BLaER1 (cell line): ENCODE data around the gene NPHP3.
A peak's percentile ranks its signal among the peaks of the same experiment; 100 is the strongest.

Experiments
- H3K27ac ChIP-seq: shearing (Covaris generic); formaldehyde crosslinking; 2 replicates; pipeline ENCODE4 v1.8.1; 2022
- H3K27me3 ChIP-seq: shearing (Covaris generic); formaldehyde crosslinking; 2 replicates; pipeline ENCODE4 v1.8.1; 2022
- H3K36me3 ChIP-seq: shearing (Covaris generic); formaldehyde crosslinking; 2 replicates; pipeline ENCODE4 v1.8.1; 2022
- H3K4me1 ChIP-seq: shearing (Covaris generic); formaldehyde crosslinking; 2 replicates; pipeline ENCODE4 v1.8.1; 2022
- H3K4me2 ChIP-seq: shearing (Covaris generic); formaldehyde crosslinking; 2 replicates; pipeline ENCODE4 v1.8.1; 2022
- H3K4me3 ChIP-seq: shearing (Covaris generic); formaldehyde crosslinking; 2 replicates; pipeline ENCODE4 v1.8.1; 2022
- H3K9ac ChIP-seq: shearing (Covaris generic); formaldehyde crosslinking; 2 replicates; pipeline ENCODE4 v1.8.1; 2022
- H3K9me3 ChIP-seq: shearing (Covaris generic); formaldehyde crosslinking; 2 replicates; pipeline ENCODE4 v1.8.1; 2022
- H4K20me1 ChIP-seq: shearing (Covaris generic); formaldehyde crosslinking; 2 replicates; pipeline ENCODE4 v1.8.1; 2022
- Cebpa-rat ChIP-seq: shearing (Covaris generic); IDR thresholded peaks from 2 replicates; pipeline ENCODE4 v1.8.1; 2022

NPHP3 gene

DNA sequence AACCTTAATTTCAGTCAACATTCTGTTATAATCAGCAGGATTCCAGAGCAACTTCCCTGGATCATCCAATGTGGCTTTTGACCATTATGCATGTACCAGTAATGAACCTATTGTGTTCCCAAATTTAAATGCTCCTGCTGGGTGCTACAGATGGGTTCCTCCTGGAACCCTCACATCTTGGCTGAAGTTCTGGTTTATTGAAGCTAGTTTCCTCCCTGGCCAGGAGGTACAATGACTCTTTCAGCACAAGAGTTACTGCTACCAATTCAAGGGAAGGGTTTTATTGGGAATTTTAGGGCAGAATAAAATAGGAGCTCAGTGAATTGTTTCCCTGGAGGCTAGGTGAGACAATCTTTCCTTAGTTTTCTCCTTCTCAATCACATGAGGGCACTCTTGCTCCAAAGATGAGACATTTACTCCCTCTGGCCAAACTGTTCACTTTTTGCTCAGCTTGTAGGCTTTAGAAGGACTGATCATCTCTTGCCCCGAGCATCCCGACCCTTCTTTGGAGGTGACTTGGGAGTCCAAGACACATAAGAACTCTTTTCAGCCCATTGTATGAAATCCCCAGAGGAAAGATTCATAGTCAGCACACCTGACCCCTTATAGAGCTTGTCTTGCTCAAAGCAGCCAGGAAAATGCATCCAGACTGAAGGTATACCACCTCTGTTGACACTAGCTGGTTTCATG, 8.8 kb upstream of the NPHP3 start:
- TF ChIP-seq Cebpa-rat, result no peak
- Histone ChIP-seq H3K4me3 (no peak overlapping the region), H3K9ac (no peak overlapping the region), H4K20me1 (no peaks in the 10 kb centered on the region), H3K4me1 (no peaks in the 10 kb centered on the region), H3K4me2 (no peak overlapping the region), H3K36me3 (no peaks in the 10 kb centered on the region), H3K27me3 (no peaks in the 10 kb centered on the region), H3K27ac (no peak overlapping the region), H3K9me3 (no peaks in the 10 kb centered on the region)

DNA sequence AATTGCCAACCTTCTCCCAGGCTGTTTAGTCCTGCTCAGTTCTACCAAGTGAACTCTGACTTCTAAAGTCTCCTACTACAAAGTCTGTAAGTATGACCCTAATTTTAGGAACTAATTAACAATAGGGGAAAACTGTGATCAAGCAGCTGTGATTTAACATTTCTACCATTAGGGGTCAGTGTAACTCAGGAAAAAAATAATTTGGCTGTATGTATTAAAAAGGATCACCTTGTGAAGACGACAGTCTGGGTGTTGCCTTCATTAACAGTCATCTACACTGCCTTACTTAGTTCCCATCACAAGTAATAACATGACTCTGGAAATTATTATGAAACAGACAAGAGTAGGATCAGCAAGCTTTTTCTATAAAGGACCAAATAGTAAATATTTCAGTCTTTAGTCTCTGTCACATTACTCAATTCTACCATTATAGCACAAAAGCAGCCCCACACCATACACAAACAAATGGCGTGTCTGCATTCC, 4.2 kb upstream of the NPHP3 start:
- Histone ChIP-seq H3K4me1 (peaks cover 13% of the 10 kb centered on the region), H3K4me3 (no peak overlapping the region), H3K9me3 (no peaks in the 10 kb centered on the region), H3K36me3 (no peaks in the 10 kb centered on the region), H3K4me2 (no peak overlapping the region), H3K27ac (no peak overlapping the region), H3K9ac (no peak overlapping the region), H3K27me3 (no peaks in the 10 kb centered on the region), H4K20me1 (no peaks in the 10 kb centered on the region)
- no peak for TF ChIP-seq Cebpa-rat

DNA sequence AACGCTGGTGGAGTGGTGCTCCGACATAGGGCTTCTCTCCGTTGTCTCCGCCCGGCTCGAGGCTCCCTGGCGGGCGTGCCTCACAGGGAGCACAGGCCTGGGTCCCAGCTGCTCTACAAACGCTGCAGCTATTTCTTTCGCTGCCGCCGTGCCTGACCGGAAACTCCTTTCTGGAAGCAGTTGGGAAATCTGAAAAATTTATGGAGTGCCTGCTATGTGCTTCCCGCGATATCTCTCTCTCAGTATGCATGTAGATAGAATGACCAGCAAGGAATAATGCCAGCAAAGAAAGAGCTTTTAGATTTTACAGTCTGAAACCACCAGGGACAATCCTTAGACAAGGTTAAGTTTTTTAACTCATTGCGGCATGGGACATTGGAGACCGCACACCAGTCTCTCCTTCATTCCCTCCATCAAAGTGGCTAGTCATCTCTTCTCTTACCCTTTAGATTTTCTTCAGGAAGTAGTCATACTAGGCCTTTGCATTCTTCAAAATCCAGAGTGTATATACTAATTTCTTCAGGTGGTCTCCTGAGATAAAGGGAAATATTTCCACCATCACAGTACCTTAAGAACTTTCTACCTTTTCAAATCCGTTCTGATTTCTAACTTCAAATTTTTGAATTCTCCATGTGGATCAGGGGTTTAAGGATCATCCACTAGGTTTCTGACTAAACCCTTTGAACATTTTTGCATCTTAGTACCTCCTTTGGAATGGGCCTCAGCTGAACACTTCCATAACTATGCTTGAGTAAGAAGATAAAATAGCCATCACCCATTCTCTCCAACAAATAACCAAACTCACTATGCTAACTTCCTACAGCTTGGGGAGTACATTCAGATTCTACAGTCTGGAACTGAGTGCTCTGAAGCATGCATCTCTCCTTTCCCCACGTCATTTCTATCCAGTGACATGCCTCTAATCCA, 1.1 kb upstream of the NPHP3 start:
- peak overlapping the region; percentile 88 for H3K4me2 ChIP-seq
- H3K4me1 ChIP-seq, result peaks cover 29% of the 10 kb centered on the region
- H3K9me3 ChIP-seq, result no peaks in the 10 kb centered on the region
- H3K4me3 ChIP-seq, result peak overlapping the region; percentile 76
- H3K27ac ChIP-seq, result peak overlapping the region; percentile 5; the same call in 1 of the 2 replicates
- peaks cover 10% of the 10 kb centered on the region for H3K36me3 ChIP-seq
- H4K20me1 ChIP-seq, result peaks cover 11% of the 10 kb centered on the region; the same call in 1 of the 2 replicates
- TF ChIP-seq Cebpa-rat, result no peak
- peak overlapping the region; percentile 72 for H3K9ac ChIP-seq
- H3K27me3 ChIP-seq, result no peaks in the 10 kb centered on the region

DNA sequence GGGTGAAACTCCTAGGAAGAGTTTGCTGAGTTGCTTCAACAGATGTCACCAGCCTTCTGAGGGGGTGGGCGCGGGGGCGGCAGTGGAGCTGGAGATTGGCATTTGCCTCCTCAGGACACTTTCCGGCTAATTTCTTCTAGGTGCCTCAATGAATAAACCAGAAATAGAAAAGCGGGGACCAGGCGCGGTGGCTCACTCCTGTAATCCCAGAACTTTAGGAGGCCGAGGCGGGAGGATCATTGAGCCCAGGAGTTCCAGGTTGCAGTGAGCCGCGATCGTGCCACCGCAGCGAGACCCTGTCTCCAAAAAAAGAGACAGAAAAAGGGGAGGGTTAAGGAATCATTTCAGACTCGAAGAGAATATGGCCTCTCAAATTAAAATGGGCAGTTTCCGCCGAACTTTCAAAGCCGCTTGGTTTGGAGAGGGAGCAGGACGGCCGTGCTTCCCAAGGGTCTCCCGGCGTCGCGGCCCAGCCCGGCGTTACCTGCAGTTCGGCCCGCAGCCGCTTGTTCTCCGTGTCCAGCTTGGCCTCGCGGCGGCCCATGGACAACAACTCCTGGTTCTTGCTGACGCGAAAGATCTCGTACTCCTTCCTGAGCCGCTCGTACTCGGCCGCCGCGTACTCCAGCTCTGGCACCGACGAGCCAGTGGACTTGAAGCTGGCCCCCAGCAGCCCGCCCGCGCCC, 587 bp downstream of the NPHP3 start:
- no peak for TF ChIP-seq Cebpa-rat
- Histone ChIP-seq H3K27ac (peak overlapping the region; percentile 82), H3K9me3 (no peaks in the 10 kb centered on the region)

DNA sequence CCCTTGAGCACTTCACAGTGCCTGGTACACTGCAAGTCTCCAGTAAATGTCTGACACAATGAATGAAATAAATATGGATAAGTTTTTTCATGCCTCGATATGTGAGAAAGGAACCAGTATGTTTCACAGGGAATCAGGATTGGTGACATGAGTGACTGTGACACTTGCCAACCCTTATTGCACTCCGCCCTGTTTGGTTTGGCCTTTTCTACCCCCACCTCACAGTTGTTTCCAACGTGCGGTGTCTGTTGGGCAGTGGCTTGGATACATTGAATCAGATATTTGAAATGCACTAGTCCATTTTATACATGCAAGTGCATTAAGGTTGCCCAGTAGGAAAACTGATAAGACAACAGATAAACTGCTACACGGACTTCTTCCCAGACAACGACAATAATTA, 2.0 kb downstream of the NPHP3 start:
- H3K9me3 ChIP-seq, result no peaks in the 10 kb centered on the region
- H3K4me3 ChIP-seq, result no peak overlapping the region
- peaks cover 29% of the 10 kb centered on the region for H3K4me1 ChIP-seq
- H3K27ac ChIP-seq, result no peak overlapping the region
- no peaks in the 10 kb centered on the region for H3K27me3 ChIP-seq
- no peak for TF ChIP-seq Cebpa-rat
- peaks cover 11% of the 10 kb centered on the region; the same call in 1 of the 2 replicates for H4K20me1 ChIP-seq
- H3K4me2 ChIP-seq, result peak overlapping the region; percentile 93
- peaks cover 24% of the 10 kb centered on the region for H3K36me3 ChIP-seq
- H3K9ac ChIP-seq, result no peak overlapping the region

More for the DNA sequence above, 587 bp downstream of the NPHP3 start:
- Histone ChIP-seq H3K4me3 (peak overlapping the region; percentile 92), H3K9ac (peak overlapping the region; percentile 90), H3K36me3 (peaks cover 19% of the 10 kb centered on the region), H3K27me3 (no peaks in the 10 kb centered on the region), H4K20me1 (peaks cover 11% of the 10 kb centered on the region; the same call in 1 of the 2 replicates), H3K4me1 (peaks cover 29% of the 10 kb centered on the region), H3K4me2 (peak overlapping the region; percentile 93)

DNA sequence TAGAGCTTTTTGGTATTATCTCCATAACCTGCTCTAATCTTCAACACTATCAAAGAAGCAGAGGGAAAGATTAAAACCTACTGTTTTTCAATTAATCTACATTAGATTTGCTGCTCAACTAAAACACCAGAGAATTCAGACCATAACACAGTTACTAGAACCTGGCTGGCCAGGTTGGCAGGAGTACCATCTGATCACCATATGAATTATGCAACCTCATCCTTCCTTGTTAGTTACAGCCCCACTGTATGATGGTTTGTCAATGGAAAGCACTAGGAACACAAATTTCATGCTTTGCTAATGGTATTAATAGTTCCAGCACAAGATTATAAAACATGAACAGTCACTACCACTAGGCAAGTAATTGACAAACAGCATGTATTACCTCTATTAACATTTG, 5.8 kb downstream of the NPHP3 start:
- peaks cover 35% of the 10 kb centered on the region for H3K36me3 ChIP-seq

DNA sequence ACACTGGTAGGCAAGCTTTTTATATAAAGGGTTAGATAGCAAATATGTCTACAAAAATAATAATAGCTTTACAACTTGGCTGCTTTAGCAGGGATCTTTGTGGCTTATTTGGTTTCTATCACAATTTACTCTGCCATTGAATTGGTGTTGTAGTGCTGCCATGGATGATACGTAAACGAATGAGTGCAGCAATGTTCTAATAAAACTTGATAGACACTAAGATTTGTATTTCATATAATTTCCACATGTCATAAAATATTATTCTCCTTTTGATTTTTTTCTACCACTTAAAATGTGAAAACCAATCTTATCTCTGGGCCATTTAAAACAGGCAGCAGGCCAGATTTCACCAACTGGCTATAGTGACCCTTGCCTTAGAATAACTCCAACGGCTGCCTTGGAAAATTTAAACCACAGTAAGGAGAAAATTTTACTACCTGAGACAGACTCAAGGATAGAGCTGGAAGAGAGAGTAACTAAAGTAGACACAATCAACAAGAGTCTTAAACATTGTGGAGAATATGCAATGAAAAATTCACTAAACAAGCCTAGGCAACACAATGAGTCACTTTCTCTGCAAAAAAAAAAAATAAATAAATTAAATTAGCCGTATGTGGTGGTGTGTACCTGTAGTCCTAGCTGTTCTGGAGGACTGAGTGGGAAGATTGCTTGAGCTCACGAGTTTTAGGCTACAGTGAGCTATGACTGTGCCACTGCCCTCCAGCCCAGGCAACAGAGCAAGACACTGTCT, 8.1 kb downstream of the NPHP3 start:
- Histone ChIP-seq H4K20me1 (no peaks in the 10 kb centered on the region), H3K9ac (no peak overlapping the region), H3K4me3 (no peak overlapping the region), H3K36me3 (peaks cover 49% of the 10 kb centered on the region), H3K4me2 (no peak overlapping the region), H3K4me1 (no peaks in the 10 kb centered on the region), H3K9me3 (no peaks in the 10 kb centered on the region), H3K27ac (no peak overlapping the region), H3K27me3 (no peaks in the 10 kb centered on the region)
- no peak for TF ChIP-seq Cebpa-rat

More for the DNA sequence above, 5.8 kb downstream of the NPHP3 start:
- Histone ChIP-seq H3K27ac (no peak overlapping the region), H3K4me3 (no peak overlapping the region), H3K9me3 (no peaks in the 10 kb centered on the region), H4K20me1 (peaks cover 11% of the 10 kb centered on the region; the same call in 1 of the 2 replicates), H3K4me2 (no peak overlapping the region), H3K9ac (no peak overlapping the region), H3K27me3 (no peaks in the 10 kb centered on the region), H3K4me1 (peaks cover 16% of the 10 kb centered on the region)
- no peak for TF ChIP-seq Cebpa-rat

DNA sequence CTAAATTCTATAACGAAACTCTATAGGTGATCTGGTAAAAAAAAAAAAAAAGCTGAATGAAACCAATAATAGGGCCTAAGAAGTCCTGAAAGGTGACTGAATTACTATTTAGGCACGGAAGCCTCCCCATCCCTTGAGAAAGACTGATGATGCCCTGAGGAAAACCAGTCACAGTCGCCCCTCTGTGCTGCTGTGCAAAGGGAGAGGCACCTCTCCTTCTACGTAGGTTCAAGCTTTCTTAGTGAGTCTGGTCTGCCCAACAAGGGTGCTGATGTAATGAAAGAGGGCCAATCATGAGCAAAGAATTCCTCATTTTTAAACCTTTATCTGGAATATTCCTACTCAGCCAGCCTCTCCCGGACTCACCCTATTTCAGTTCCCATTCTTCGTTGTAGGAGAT, 11.9 kb downstream of the NPHP3 start:
- no peak overlapping the region for H3K4me2 ChIP-seq
- H3K36me3 ChIP-seq, result peaks cover 48% of the 10 kb centered on the region

DNA sequence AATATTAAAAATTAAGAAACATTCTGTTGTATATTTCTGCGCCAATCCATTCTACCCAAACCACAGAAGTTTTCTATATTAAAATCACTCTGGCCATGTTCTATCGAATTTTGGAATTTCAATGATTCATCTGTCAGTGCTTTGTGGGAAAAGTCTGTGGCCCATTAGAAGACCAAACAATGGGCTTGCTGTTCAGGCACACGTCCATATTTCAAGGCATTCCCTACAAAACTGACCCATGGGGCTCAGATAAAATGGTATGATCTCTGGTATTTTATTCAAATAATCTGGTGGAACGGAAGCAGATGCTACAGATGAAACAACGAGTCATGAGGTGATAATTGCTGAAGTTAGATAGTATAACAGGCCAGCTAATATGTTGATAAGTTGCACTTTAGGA, 12.4 kb downstream of the NPHP3 start:
- H3K4me1 ChIP-seq, result no peaks in the 10 kb centered on the region
- peaks cover 49% of the 10 kb centered on the region for H3K36me3 ChIP-seq
- no peaks in the 10 kb centered on the region for H4K20me1 ChIP-seq
- H3K9ac ChIP-seq, result no peak overlapping the region
- H3K4me3 ChIP-seq, result no peak overlapping the region
- H3K4me2 ChIP-seq, result no peak overlapping the region
- TF ChIP-seq Cebpa-rat, result no peak
- no peaks in the 10 kb centered on the region for H3K27me3 ChIP-seq
- no peaks in the 10 kb centered on the region for H3K9me3 ChIP-seq
- no peak overlapping the region for H3K27ac ChIP-seq

More for the DNA sequence above, 11.9 kb downstream of the NPHP3 start:
- no peaks in the 10 kb centered on the region for H3K27me3 ChIP-seq
- no peaks in the 10 kb centered on the region for H4K20me1 ChIP-seq
- no peak overlapping the region for H3K27ac ChIP-seq
- no peaks in the 10 kb centered on the region for H3K9me3 ChIP-seq
- H3K9ac ChIP-seq, result no peak overlapping the region
- H3K4me1 ChIP-seq, result no peaks in the 10 kb centered on the region
- TF ChIP-seq Cebpa-rat, result no peak
- H3K4me3 ChIP-seq, result no peak overlapping the region
